Upper lobe of left lung (tissue), 6 donors: ENCODE results near the gene RGS17. TPM values are rescaled to one million over a fixed set of nuclear protein-coding genes. Genes with fewer than 3 reads are reported as not detected.
A peak's percentile ranks its signal among the peaks of the same experiment; 100 is the strongest.

Source experiments
- ATAC-seq, 2 donors: fragments of 200-7000 bp; cut with Tn5 transposase; one replicate each; pipeline ENCODE4 v1.9.1; 2022; ENCODE audit warnings: mild to moderate bottlenecking in 2 of 2, moderate library complexity in 2 of 2; ENCODE audit not compliant: low FRiP score in 2 of 2
- DNase-seq, 2 donors: peaks; one replicate each; pipeline ENCODE4 v3.0.0-alpha.2; 2019 to 2020
- H3K27ac ChIP-seq, 4 donors: fragments of 200-600 bp; sonication (generic); one replicate each; pipeline ENCODE4 v1.5.1; 2016 to 2019
- H3K27me3 ChIP-seq, 4 donors: fragments of 200-600 bp; sonication (generic); one replicate each; pipeline ENCODE4 v1.5.1; 2017 to 2019
- H3K36me3 ChIP-seq, 4 donors: fragments of 200-600 bp; sonication (generic); one replicate each; pipeline ENCODE4 v1.5.1; 2016 to 2019
- H3K4me1 ChIP-seq, 4 donors: fragments of 200-600 bp; sonication (generic); one replicate each; pipeline ENCODE4 v1.5.1; 2018 to 2019
- H3K4me3 ChIP-seq, 4 donors: fragments of 200-600 bp; sonication (generic); one replicate each; pipeline ENCODE4 v1.5.1; 2017 to 2019; ENCODE audit warnings: mild to moderate bottlenecking in 2 of 4, moderate library complexity in 1 of 4
- H3K9me3 ChIP-seq, 4 donors: fragments of 200-600 bp; sonication (generic); one replicate each; pipeline ENCODE4 v1.5.1; 2018 to 2019
- EP300 ChIP-seq, 4 donors: sonication (generic); formaldehyde crosslinking; IDR thresholded peaks; one replicate each; pipeline ENCODE4 v1.5.1; 2017; ENCODE audit warnings: antibody characterized with exemption in 4 of 4, control low read depth in 2 of 4
- POLR2A ChIP-seq, 4 donors: fragments of 450-650 bp; IDR thresholded peaks; one replicate each; pipeline ENCODE4 v1.5.1; 2016 to 2017; ENCODE audit warnings: antibody characterized with exemption in 4 of 4, mild to moderate bottlenecking in 2 of 4
- POLR2AphosphoS5 ChIP-seq, 2 donors: sonication (generic); formaldehyde crosslinking; IDR thresholded peaks; one replicate each; pipeline ENCODE4 v1.5.1; 2017; ENCODE audit warnings: antibody characterized with exemption in 2 of 2
- WGBS, 2 donors: methylation state at CpG; one replicate each; pipeline ENCODE4 v1.1.5; 2017 to 2018; 5-methylcytosine and 5-hydroxymethylcytosine counted together
- total RNA-seq, 6 donors: library from RNA; depleted of rRNA in 4 of 6; stranded (reverse); fragments of >200 nt in 4 of 6; gene quantifications; one replicate each; pipeline versions ENCODE4 v1.1.0 to v1.2.1, GENCODE V29; 2016 to 2021
- TF ChIP-seq, protein P1 (sequence below), 6 experiments: fragments of 450-650 bp in 4 of 6; fragments of 200-600 bp in 2 of 6; sonication (generic) in 2 of 6; IDR thresholded peaks; one replicate each; pipeline ENCODE4 v1.5.1; 2016 to 2019; ENCODE audit warnings: antibody characterized with exemption in 6 of 6
- donor health status: DM: no; HTN: no; CAD: no; lungs with moderate emphysema.
- donor health status: DM: no; HTN: yes; CAD: no; lungs with severe emphysema.

RGS17 gene
- total RNA-seq, 6 donors from 2014 or later: 0.15 to 0.49 (median 0.28) TPM; not detected in 2

DNA sequence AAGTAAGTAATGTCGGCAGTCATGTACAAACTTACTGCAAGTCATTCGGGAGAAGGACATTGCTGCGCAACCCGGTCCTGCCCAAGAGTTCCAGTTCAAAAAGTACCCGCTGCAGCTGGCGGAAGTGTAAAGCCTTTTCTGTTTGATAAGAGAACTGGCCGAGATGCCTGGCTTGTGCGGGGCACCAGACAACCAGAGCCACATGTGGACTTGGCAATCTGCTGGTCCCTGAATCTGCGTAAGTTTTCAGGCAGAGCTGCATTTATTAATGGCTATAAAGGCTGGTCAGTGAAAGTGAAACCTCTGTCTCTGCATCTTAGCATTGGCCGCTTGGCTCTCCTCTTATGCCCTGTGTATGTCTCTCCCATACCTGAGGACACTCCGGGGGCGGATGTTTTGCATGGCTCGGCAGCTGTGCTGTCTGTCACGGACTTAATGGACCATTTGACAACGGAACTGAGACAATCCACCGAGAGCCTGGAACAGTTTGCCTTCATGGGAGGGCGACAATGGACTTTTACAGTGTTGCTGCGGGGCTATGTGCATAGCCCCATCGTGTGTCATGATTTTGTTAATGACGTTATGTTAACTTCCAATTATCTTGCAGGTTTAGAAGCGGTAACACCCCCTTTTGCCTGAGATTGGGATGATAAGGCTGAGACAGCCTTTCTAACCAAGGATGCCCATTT, 19.8 kb upstream of the RGS17 start:
- no peaks in the 10 kb centered on the region for H3K27me3 ChIP-seq
- ATAC-seq (peak in 1 of 2 donors; percentile 17), DNase-seq (no peak)
- no peak overlapping the region for H3K4me3 ChIP-seq
- no peaks in the 10 kb centered on the region for H3K9me3 ChIP-seq
- no peaks in the 10 kb centered on the region for H3K36me3 ChIP-seq
- H3K27ac ChIP-seq: no peak overlapping the region
- WGBS, 2 donors: 87 to 90% methylated on average over 21 of the region's 21 CpGs
- TF ChIP-seq POLR2AphosphoS5 (IDR thresholded peaks at IDR 0.05) (no peak), EP300 (IDR thresholded peaks at IDR 0.05) (no peak), POLR2A (IDR thresholded peaks at IDR 0.05) (no peak)
- TF ChIP-seq, protein P1, sequence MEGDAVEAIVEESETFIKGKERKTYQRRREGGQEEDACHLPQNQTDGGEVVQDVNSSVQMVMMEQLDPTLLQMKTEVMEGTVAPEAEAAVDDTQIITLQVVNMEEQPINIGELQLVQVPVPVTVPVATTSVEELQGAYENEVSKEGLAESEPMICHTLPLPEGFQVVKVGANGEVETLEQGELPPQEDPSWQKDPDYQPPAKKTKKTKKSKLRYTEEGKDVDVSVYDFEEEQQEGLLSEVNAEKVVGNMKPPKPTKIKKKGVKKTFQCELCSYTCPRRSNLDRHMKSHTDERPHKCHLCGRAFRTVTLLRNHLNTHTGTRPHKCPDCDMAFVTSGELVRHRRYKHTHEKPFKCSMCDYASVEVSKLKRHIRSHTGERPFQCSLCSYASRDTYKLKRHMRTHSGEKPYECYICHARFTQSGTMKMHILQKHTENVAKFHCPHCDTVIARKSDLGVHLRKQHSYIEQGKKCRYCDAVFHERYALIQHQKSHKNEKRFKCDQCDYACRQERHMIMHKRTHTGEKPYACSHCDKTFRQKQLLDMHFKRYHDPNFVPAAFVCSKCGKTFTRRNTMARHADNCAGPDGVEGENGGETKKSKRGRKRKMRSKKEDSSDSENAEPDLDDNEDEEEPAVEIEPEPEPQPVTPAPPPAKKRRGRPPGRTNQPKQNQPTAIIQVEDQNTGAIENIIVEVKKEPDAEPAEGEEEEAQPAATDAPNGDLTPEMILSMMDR (IDR thresholded peaks at IDR 0.05): no peak
- no peaks in the 10 kb centered on the region for H3K4me1 ChIP-seq

DNA sequence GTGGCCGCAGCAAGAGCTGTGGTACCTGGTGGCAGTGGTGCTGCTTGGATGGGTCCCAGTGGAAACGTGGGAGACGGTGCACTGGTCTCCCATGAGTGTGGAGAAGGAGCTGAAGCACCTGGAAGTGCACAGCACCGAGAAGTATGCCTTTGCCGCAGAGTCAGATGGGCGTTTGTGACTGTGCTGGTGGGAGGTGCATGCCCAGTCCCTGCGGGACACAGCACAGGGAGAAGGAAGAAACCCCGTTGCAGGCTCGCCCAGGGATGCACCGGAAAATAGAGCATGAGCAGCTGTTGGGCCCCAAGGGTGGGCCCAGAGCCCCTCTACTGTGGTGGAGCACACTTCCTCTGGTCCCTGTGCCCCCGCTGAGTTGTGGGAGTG, 19.3 kb upstream of the RGS17 start:
- no peaks in the 10 kb centered on the region for H3K9me3 ChIP-seq
- no peak overlapping the region for H3K4me3 ChIP-seq
- 83 to 85% methylated on average over 11 of the region's 11 CpGs for WGBS, 2 donors
- no peak overlapping the region for H3K27ac ChIP-seq
- TF ChIP-seq EP300 (IDR thresholded peaks at IDR 0.05): no peak
- TF ChIP-seq POLR2AphosphoS5 (IDR thresholded peaks at IDR 0.05): no peak
- TF ChIP-seq POLR2A (IDR thresholded peaks at IDR 0.05): no peak
- TF ChIP-seq, protein P1 (IDR thresholded peaks at IDR 0.05): no peak
- H3K4me1 ChIP-seq: no peaks in the 10 kb centered on the region
- H3K36me3 ChIP-seq: no peaks in the 10 kb centered on the region
- H3K27me3 ChIP-seq: no peaks in the 10 kb centered on the region
- ATAC-seq (peak in 1 of 2 donors; percentile 13), DNase-seq (no peak)

DNA sequence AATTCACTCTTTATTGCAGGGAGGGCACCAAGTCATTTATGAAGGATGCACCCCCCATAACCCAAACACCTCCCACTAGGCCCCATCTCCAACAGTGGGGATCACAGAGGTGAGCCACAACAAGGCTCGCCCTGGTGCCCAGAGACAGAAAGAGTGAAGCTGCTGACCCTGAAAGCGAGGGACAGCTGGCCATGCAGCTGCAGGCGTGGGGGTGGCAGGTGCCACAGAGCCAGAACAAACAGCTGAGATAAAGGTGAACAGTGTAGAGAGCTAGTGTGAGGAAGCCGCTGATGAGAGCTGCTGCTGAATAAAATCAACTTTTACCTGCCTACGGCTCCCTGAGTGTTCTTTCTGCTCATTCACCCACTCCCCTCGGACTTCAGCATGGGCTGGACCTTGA, 18.8 kb upstream of the RGS17 start:
- WGBS, 2 donors: 73 to 80% methylated on average over 6 of the region's 6 CpGs
- no peak for DNase-seq
- Histone ChIP-seq H3K9me3 (no peaks in the 10 kb centered on the region), H3K27me3 (no peaks in the 10 kb centered on the region), H3K4me1 (no peaks in the 10 kb centered on the region), H3K36me3 (no peaks in the 10 kb centered on the region), H3K4me3 (no peak overlapping the region), H3K27ac (no peak overlapping the region)
- ATAC-seq: no peak
- TF ChIP-seq, protein P1 (IDR thresholded peaks at IDR 0.05): no peak
- TF ChIP-seq EP300 (IDR thresholded peaks at IDR 0.05) (no peak), POLR2A (IDR thresholded peaks at IDR 0.05) (no peak), POLR2AphosphoS5 (IDR thresholded peaks at IDR 0.05) (no peak)

DNA sequence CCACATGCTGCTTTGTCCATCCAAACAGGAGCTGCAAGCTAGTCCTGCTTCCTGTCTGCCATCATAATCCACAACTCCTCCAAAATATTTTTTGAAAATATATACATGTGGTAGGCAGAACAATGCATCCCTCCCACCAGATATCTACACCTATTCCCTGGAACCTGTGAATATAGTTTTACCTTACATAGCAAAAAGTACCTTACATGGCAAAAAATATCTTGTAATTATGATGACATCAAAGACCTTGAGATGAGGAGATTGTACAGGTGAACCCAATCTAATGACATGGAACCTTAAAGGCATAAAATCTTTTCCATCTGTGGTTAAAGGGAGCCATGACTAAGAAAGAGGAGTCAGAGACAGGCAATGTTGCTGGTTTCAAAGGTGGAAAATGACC, 15.3 kb upstream of the RGS17 start:
- DNase-seq (no peak), ATAC-seq (no peak)
- H3K9me3 ChIP-seq: no peaks in the 10 kb centered on the region
- H3K36me3 ChIP-seq: no peaks in the 10 kb centered on the region
- H3K4me1 ChIP-seq: no peaks in the 10 kb centered on the region
- TF ChIP-seq POLR2AphosphoS5 (IDR thresholded peaks at IDR 0.05) (no peak), EP300 (IDR thresholded peaks at IDR 0.05) (no peak), POLR2A (IDR thresholded peaks at IDR 0.05) (no peak)
- TF ChIP-seq, protein P1 (IDR thresholded peaks at IDR 0.05): no peak
- H3K4me3 ChIP-seq: no peak overlapping the region
- H3K27ac ChIP-seq: no peak overlapping the region
- H3K27me3 ChIP-seq: no peaks in the 10 kb centered on the region

DNA sequence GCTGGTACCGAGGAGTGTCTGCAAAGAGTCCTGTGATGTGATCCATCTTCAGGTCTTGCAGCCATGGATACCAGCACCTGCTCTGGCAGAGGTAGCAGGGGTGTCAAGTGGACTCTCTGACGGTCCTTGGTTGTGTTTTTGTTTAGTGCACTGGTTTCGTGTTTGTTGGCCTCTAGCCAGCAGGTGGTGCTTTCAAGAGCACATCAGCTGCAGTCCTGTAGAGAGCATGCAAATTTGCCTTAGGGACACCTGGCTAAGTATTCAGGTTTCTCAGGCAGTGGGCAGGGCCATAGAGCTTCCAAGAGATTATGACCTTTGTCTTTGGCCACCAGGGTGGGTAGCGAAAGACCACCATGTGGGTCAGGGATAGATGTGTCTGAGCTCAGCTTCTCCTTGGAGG, 14.5 kb upstream of the RGS17 start:
- no peak for DNase-seq
- Histone ChIP-seq H3K27ac (no peak overlapping the region), H3K4me1 (no peaks in the 10 kb centered on the region), H3K27me3 (no peaks in the 10 kb centered on the region), H3K4me3 (no peak overlapping the region), H3K36me3 (no peaks in the 10 kb centered on the region), H3K9me3 (no peaks in the 10 kb centered on the region)
- no peak for TF ChIP-seq EP300 (IDR thresholded peaks at IDR 0.05)
- ATAC-seq: no peak
- WGBS, 2 donors: 60 to 70% methylated on average over 3 to 4 of the region's 4 CpGs
